NCI-H2171 (cell line): ENCODE data around the gene KRTAP12-4.
"Not testable (repeated sequence)": the region's sequence is repeated elsewhere in the genome, so short reads cannot be mapped to it uniquely, and the experiment has no call there.

Source experiments
- DNase-seq: peaks from one replicate; lab custom pipeline; 2025; lab: John Stamatoyannopoulos, UW

Gene KRTAP12-4

DNA sequence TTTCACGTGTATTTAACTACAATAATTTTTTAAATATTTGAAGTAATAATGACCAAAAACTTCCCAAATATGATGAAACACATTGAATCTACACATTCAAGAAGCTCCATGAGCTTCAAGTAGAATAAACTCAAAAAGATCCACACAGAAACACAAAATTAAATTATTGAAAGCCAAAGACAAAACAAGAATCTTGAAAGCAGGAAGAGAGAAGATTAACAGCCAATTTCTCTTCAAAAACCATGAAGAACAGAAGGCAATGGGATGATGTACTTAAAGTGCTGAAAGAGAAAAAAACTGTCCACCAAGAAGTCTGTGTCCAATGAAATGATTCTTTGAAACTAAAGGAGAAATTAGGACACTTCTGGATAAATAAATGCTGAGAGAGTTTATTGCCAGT lies 22.4 kb downstream of the KRTAP12-4 start:
- DNase-seq, result no peak

DNA sequence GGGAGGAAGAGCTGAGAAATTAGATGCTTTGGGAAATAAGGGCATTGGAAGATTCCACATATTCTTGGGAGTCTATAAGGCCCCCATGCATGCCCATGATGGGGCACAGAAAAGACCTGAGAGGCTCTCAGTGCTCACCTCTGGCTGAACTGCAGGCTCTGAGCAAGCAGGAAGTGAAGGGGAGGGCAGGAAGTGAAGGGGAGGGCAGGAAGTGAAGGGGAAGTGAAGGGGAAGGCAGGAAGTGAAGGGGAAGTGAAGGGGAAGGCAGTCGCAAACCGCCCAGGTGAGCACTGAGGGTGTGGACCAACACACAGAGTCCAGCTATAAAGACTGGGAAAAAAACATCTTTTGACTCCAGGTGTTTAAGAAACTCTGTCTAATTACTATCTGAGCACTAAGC lies 24.0 kb downstream of the KRTAP12-4 start:
- no peak for DNase-seq

DNA sequence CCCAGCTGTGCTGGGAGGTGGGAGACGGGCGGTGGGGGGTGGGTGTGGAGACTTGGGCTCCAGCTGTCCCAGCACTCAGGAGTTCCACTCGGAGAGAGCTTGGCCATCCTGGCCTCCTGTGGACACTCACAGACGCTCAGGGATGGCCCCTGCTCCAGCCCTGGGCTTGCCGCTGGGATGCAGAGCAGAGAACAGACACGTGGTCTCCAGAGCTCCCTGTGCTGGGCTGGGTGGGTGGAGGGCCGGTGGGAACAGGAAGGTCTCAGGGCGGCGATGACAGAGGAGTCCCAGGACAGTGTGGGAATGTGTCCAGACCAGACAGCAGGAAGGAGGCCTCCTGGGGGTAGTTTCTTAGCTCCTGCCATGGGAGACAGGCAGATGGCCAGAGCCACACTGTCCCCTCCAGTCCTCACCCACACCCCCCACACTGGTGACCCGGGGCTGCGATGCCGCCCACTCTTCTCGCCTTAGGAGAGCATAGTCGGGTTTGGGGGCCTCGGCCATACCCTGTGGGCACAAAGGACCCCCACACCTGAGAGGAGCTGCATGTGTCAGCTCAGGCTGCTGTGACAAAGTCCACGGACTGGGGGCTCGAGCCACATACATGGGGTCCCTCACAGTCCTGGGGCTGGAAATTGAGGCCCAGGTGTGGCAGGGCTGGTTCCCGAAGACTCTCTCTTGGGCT lies 25.6 kb downstream of the KRTAP12-4 start:
- no peak for DNase-seq

DNA sequence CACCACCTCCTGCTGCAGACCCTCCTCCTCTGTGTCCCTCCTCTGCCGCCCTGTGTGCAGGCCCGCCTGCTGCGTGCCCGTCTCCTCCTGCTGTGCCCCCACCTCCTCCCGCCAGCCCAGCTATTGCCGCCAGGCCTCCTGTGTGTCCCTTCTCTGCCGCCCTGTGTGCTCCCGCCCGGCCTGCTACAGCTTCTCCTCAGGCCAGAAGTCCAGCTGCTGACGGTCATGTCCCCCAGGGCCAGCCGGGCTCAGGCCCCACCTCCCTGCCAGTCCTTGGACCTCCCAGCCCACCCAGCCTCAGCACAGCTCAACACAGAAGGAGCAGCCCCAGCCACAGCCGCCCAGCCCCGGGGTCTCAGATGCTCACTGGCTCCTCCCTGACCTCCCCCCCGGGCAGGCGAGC lies 26.6 kb downstream of the KRTAP12-4 start:
- DNase-seq, result not testable (repeated sequence)

DNA sequence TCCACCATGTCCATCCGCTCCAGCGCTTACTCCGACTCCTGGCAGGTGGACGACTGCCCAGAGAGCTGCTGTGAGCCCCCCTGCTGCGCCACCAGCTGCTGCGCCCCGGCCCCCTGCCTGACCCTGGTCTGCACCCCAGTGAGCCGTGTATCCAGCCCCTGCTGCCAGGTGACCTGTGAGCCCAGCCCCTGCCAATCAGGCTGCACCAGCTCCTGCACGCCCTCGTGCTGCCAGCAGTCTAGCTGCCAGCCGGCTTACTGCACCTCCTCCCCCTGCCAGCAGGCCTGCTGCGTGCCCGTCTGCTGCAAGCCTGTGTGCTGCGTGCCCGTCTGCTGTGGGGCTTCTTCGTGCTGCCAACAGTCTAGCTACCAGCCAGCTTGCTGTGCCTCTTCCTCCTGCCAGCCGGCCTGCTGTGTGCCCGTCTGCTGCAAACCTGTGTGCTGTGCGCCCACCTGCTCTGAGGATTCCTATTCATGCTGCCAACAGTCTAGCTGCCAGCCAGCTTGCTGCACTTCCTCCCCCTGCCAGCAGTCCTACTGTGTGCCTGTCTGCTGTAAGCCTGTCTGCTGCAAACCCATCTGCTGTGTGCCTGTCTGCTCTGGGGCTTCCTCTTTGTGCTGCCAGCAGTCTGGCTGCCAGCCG lies 27.2 kb downstream of the KRTAP12-4 start:
- not testable (repeated sequence) for DNase-seq

DNA sequence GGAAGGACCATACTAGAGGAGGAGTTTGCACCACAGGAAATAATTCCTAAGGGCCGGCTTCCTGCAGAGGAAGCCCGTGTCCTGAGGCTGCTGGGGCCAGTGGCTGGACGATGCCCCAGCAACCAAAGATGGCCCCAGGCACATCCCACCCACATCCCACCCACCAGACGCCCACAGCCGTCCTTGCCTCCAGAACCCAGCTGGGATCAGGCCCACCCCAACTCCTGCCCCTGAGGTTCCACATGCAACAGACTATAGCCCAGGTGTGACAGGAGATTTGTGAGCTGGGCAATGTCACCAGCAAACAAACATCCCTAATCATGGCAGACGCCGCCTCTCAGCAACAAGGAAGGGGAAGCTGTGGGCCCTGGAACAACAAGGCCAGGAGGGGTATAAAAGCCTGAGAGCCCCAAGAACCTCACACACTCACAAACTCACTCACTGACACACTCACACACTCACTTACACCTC lies 27.8 kb downstream of the KRTAP12-4 start, which contains the start of gene KRTAP10-9:
Gene KRTAP10-9 (plus strand): TSS at position 421 of the 471 bp plus-strand sequence. CDS start 79 bp downstream, outside the sequence.
- DNase-seq, result no peak

DNA sequence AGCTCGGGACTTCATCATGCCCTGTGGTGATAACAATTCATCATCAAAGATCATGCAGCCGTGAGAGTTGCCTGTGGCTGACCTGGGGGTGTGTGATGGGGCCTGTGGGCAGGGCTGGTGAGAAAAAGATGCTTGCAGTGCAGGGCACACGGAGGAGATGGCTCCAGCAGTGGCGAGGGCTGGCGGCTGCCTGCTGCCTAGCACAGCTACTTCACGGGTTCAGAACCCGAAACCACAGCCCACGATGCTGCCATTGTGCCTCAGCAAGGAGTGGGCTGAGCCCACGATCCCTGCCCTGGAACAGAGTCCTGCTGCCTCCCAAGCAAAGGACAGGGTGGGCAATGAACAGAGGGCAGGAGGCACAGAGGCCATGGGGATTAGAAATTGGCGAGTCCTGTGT lies 28.2 kb downstream of the KRTAP12-4 start:
- DNase-seq, result no peak

DNA sequence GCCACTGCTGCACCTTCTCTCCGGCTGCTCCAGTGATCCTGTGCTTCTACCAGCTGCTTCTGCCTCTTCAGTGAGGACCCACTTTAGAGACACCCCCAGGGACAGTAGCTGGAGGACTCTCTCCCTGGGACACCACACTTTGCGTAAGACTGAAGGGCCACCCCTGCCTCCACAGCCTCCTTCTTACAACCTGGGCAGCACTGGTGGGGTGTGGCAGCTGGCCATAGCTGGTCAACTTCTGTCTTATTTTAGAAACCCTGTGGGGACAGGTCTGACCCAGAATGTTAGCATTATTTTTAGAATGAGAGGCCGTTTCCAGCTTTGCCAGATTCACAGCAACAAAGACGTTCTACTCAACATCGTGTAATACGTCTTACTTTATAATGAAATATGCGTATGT lies 28.7 kb downstream of the KRTAP12-4 start:
- no peak for DNase-seq

DNA sequence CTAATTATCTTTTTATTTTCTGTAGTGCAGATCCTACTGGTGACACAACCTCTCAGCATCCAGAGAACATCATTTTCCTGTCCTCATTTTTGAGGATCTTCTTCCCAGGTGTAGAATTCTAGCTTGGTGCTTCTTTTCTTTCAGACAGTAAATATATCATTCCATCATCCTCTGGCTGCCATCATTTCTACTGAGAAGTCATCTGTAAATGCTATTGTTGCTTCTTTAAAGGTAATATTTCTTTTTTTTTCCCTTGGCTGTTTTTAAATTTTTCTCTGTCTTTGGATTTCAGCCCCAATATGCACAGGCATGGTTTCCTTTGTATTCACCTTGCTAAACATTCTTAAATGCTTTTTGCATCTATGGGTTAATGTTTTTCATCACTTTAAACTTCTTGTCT lies 30.9 kb downstream of the KRTAP12-4 start:
- DNase-seq, result no peak

DNA sequence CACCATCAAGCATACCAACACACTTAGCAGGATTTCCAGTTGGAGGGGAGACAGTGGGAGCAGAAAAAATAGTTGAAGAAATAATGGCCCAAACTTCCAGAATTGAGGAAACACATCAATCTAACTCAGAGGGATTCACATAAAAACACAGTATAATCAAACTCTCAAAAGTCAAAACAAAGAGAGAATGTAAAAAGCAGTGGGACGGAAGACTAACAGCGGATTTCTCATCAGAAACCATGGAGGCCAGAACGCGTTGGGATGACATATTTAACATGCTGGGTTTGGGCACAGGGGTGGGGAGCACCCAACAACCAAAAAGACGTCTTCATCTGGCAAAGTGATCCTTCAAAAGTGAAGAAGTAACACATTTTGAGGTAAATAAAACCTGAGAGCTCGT lies 34.6 kb downstream of the KRTAP12-4 start:
- DNase-seq, result no peak

DNA sequence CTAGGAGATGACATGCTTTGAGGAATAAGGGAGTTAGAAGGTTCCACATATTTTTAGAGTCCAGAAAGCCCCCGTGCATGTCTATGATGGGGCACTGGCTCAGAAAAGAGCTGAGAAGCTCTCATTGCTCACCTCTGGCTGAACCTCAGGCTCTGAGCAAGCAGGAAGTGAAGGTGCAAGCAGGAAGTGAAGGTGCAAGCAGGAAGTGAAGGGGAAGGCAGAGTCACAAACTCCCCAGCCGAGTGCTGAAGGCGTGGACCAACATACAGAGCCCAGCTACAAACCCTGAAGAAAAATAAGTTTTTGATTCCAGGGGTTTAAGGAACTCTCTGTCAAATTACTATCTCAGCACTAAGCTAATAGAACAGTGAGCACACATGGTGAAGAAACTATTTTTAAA lies 35.5 kb downstream of the KRTAP12-4 start:
- no peak for DNase-seq

DNA sequence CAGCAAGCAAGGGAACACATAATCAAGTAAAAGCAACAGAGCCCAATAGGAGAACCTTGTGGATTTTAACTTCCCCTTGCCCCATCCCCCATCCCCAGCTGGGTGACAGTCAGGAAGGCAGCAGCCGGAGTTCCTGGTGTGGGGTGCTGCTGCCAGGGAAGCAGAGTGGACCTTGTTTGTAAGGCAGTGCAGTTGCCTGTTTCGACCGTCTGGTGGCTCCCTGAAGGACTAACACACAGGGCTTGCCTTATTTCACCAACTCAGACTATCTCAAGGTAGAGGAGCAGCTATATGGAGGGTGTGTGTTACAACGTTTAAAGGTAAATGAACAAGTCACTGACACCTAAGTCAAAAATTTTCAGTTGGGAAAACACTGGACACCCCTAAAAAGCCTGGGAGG lies 36.0 kb downstream of the KRTAP12-4 start:
- no peak for DNase-seq

DNA sequence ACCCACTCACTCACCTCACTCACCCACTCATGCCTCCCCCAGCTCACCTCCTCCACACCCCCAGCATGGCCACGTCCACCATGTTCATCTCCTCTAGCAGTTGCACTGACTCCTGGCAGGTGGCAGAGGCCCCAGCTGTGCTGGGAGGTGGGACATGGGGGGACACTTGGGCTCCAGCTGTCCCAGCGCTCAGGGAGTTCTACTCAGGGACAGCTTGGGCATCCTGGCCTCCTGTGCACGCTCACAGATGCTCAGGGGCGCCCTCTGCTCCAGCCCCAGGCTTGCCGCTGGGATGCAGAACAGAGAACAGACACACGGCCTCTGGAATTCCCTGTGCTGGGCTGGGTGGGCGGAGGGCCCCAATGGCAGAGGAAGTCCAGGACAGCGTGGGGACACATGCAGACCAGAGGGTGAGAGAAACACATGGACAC lies 37.4 kb downstream of the KRTAP12-4 start:
- peak; percentile 4 for DNase-seq

DNA sequence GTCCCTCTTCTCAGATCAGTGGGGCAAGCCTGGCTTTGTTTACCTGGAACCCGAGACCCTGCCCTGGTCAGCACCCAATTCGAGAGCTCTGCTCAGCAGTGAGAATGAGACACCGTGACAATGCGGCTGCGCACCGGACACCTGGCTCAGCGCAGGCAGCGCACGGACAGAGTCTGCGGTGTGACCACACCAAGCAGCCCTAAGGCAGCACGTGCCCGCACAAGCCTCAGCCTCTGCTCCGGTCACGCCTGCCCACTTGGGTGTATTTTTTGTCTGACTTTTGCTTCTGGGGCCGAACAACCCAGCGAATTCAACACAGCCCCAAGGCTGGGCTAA lies 37.9 kb downstream of the KRTAP12-4 start:
- DNase-seq, result no peak

DNA sequence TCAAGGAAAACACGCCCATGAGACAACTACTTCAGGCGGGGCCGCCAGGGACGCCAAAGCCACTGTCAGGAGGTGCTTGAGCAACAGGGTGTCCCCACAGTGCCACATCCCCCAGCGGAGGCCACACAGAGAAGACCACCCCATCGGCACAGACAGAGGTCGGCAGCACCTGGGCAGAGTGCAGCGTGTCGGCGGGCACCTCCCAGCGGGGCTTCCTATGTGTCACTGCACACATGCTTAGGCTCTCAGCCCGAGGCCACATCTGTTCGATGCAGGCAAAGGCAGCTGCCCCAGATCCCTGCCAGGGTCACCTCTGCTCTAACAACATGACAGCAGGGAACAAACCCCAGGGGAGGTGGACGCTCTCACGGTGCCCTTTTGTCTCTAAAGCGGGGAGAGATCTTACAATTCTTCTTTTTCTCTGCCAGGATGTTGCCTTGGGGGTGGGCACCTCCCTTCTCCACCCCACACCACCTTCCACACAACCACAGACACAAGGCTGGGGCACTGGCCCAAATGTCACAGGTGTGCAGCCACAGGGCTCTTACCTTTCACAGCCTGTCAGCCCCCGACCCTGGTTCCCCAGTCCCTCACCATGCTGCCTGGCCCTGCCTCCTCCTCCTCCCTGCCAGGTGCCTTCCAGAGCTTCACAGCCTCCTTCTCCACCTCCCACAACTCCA lies 38.4 kb downstream of the KRTAP12-4 start:
- peak; percentile 80 for DNase-seq

DNA sequence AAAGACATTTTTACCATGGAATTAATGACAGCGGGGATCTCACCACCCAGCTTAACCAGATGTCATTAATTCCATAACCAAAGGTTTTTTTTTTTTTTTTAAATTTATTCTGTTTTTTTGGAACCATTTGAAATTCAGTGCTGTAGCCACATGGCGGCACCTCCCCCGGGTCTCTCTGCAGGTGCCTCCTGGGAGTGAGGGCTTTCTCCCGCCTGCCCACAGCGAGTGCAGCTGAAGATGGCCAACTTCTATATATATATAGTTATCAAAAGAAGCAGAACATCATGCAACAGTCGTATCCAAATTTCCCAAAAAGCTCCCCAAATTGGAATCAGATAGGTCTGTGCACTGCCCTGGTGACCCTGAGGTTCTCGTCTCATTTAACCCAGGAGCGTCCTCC lies 39.0 kb downstream of the KRTAP12-4 start:
- DNase-seq, result no peak

DNA sequence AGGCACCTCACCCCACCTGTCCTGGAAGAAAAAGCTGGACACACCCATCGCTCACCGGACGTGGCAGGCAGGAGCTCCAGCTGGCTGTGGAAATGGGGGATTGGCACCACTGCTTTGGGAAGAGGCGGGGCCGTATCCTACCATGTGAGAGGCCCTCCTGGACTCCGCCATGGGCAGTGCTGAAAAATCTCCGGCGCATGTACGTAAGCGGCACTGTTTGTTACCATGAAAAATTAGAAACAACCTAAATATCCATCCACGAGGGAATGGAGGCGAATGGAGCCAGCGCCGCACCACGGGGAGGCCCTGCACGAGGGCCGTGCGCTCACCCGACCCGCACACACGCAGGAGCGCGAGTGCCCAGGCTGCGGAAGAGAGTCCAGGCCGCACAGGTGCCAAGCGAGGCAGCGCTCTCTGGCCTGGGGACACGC lies 39.5 kb downstream of the KRTAP12-4 start:
- DNase-seq, result no peak

DNA sequence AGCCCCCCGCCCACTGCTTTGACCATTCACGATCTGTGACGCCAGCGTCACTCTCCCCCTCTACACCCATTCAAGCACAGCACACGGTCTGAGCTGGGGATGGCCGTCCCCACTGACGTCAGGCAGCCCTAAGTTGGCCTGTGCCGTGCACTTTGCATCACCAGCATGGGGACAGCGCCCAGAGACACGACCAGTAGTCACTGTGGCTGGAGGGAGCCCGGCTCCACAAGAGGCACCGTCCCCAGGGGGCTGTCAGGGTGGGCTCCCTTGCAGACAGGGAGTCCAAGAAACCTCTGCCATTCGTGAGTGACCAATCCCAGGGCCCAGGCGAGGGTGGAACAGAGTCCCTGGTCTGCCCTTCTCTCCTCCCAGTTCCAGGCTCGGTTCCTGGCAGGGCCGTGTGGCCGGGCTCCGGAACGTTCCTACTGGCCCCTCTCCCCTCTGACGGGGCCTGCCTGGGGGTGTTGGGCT lies 40.3 kb downstream of the KRTAP12-4 start:
- DNase-seq, result no peak

DNA sequence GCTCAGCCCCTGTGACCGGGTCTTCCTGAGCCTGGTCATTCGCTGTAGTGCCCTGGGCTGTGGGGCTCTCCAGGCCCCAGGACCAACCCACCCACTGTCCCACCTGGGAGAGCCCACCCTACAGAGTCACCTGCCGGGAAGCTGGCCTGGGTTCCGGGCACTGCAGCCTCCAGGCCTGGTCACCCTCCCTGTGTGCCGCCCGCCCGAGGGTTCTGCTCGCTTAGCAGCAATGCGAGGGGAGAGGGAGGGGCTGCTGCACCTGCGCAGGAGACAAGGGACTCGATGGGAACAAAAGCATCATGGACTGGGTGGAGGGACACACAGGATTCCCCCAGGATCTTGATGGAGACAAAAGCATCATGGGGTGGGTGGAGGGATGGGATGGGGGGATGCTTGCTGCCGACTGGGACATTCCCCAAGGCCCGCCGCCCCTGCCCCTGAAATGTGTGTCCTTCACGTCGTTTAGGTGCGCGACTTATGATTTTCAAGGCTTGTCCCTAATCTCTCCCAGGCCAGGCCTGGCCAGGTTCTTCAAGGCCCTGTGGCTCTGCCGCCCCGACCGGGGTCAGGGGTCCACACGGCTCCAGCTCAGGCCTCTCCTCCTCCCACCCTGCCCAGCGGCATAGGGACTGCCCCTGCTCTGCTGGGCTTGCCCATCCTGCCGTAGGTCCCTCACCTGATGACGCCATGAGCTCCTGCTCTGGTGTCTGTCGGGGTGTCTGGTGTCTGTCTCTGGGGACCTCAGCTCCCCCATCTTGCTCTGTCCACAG lies 40.9 kb downstream of the KRTAP12-4 start:
- DNase-seq, result no peak

DNA sequence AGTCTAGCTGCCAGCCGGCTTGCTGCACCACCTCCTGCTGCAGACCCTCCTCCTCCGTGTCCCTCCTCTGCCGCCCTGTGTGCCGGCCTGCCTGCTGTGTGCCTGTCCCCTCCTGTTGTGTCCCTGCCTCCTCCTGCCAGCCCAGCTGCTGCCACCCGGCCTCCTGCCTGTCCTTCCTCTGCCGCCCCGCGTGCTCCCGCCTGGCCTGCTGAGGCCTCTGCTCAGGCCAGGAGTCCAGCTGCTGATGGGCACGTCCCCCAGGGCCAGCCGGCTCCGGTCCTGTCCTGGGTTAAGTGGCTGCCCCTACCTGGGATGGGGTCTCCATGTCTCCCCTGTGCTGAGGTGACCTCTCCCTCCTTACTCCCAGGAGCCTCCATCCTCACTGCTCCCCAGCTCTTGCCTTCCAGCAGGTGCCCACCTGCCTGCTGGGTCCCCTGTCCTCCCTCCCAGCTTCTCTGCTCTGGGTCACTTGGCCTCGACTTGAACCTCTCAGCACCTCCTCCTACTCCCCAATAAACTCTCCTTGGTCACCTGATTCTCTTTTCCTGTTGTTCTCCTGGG lies 41.7 kb downstream of the KRTAP12-4 start:
- DNase-seq, result no peak

DNA sequence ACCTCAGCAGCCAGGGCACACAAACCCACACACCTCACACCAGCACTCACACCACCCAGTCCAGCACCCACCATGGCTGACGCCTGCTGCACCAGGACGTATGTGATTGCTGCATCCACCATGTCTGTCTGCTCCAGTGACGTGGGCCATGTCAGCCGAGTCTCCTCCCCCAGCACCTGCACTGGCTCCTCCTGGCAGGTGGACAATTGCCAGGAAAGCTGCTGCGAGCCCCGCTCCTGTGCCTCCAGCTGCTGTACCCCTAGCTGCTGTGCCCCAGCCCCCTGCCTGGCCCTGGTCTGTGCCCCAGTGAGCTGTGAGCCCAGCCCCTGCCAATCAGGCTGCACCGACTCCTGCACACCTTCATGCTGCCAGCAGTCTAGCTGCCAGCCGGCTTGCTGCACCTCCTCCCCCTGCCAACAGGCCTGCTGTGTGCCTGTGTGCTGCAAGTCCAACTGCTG lies 42.4 kb downstream of the KRTAP12-4 start, which contains the start of gene KRTAP10-8:
Gene KRTAP10-8 (plus strand): TSS at position 51 of the 458 bp plus-strand sequence. CDS start 22 bp downstream, at position 73.
- DNase-seq, result no peak

DNA sequence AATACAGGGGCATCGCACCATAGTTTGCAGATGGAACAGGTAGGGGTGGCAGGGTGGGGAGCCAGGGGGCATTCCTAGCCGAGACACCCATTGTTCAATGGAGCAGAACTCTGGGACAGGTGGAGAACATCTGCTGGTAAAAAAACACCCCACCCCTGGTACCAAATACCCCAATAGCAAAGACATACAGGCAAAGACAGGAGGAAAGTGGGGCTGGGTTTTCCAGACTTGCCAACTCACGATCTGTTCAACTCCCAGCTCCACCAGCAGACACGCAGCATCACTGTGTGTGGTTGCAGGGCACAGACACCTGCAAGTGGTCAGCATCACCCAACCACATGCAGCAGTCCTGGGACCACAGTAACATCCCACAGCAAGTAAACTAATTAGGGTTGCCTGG lies 42.9 kb downstream of the KRTAP12-4 start:
- DNase-seq, result no peak
